Fibroblast of lung (primary cell): ENCODE data around the gene GABRD.

Experiments used
- CTCF ChIP-seq, 2 donors: IDR thresholded peaks in 1 of 2; conservative IDR thresholded peaks in 1 of 2; 1 replicate in 1 of 2; 2 replicates in 1 of 2; pipeline ENCODE4 v1.5.1; 2011 to 2012; ENCODE audit warnings: low read length in 2 of 2, control low read depth in 1 of 2, inconsistent platforms in 1 of 2, low read depth in 1 of 2, mild to moderate bottlenecking in 1 of 2
- EZH2 ChIP-seq: IDR thresholded peaks from 2 replicates; pipeline ENCODE4 v1.5.1; 2012; ENCODE audit warnings: low read length, control low read depth, mild to moderate bottlenecking; ENCODE audit errors: missing control alignments

- TF ChIP-seq CTCF (conservative IDR thresholded peaks at IDR 0.05 in 1 of 2, IDR thresholded peaks at IDR 0.05 in 1 of 2; ENCODE audit: low read depth in 1 of 2, low read length in 2 of 2) (no peak), EZH2 (no peak)
These were observed 48.8 kb downstream of the GABRD start for GRCh38 chr1:2067981-2068380.
